GM19023 (cell line): ENCODE data around the gene LYAR.

ENCODE experiments used
- ATAC-seq: cut with Tn5 transposase; IDR thresholded peaks from one replicate; pipeline ENCODE4 v1.9.1; 2021; ENCODE audit warnings: mild to moderate bottlenecking, moderate library complexity; ENCODE audit not compliant: unreplicated experiment

Gene LYAR, protein sequence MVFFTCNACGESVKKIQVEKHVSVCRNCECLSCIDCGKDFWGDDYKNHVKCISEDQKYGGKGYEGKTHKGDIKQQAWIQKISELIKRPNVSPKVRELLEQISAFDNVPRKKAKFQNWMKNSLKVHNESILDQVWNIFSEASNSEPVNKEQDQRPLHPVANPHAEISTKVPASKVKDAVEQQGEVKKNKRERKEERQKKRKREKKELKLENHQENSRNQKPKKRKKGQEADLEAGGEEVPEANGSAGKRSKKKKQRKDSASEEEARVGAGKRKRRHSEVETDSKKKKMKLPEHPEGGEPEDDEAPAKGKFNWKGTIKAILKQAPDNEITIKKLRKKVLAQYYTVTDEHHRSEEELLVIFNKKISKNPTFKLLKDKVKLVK

DNA sequence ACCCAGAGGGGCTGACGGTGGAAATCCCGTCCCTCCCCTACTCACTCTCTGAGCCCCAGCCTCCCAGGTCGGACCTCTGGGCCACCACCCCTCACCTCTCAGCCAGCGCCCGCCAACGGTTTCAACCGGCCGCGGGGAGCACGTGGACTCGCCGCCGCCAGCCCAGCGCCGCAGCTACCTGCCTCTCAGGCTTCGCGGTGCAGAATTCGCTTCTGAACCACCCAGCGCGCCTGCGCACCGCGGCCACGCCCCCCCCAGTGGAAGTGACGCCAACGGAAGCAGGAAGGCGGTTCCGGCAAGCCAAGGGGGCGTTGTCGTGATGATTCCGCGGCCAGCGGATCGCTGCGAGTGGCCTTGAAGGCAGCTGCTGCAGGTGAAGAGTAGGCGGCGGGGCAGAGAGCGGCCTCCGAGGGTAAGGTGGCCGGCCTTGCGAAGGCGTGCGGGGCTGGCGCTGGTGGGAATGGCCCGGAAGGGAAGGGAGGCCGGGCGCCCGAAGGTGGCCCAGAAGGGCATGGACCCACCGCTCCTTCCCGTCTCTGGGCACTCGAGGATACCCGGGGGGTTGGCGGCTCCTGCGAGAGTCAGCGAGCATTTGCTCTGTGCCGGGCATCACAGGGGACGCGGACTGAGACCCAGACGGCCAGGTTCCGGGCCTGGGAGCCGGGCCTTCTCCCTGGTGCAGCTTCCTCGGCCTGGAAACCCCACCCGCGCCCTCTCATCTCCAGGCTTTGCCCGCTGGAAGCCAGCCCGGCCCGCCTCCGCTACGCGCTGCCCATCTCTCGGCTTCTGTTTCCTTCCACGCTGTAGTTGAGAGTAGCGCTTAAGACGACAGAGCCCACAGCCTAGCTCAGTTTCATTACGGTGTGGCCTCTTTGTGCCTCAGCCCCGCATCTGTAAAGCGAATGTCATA, at the start of gene LYAR, which contains the start of gene ZBTB49:
TSS of gene LYAR (minus strand) at position 214 of the 910 bp plus-strand sequence. CDS start 6,412 bp downstream, outside the sequence.
TSS of gene ZBTB49 (plus strand) at position 311 of the 910 bp plus-strand sequence. CDS start 9,695 bp downstream, outside the sequence.
- peak; percentile 96 for ATAC-seq

DNA sequence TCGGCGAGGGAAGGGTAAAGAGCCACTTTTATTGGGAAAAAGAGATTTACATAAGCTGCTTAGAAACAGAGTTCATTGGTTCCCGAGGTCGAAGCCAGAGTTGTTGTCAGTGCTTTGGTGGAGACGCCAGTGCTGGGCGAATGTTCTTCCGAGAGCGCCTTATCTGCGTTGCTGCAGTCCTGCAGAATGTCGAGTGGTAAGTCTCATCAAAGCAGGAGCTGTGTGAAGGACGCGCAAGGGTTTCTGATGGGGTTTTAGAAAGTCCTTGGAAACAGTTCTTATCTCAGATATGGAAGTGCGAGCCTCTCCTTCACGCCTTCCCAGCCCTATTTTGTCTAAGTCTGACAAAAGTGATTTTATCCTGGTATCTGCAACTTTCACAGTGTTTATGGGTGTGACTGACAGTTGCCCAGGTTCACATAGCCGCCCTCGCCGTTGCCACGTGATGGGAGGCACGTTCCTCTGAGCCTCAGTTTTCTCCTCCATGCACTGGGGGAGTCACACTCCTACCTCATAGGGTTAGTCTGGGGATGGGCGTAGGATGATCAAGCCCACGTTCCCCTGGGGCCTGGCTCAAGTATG, 49.6 kb upstream of the LYAR start:
- no peak for ATAC-seq

DNA sequence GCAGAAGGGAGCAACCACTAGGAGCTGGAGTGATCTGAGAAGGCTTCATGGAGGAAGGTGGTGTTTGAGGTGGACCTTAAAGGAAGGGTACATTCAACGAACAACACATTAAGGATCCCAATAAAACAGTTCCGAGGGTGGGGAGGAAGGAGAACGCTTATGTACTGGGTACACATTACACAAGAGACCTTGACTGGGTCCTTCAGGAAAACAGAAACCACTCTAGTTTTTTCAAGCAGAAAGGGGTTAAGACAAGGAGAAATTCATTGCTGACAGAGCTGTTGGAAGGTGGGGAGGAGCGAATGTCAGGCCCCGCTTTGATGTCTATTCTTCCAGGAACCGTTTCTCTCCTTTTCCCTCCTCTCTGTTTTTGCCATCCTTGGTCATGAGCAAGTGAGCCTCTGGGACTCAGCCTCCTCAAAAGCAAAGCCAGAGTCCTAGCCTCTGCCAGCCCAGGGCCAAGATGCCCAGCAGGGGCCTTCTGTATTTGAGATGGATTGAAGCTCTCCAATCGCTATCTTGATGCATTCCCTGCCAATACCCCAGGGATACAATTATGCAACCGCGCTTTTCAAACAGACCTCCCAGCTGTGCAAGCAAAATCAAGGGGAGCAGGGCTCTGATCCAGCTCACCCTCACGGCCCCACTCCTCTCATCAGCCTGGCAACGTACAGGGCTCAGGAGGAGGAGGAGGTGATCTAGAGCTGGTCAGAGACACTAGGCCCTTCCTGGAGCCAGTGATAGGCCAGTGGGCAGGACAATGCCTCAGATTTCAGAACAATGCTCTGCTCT, 48.5 kb upstream of the LYAR start:
- no peak for ATAC-seq

DNA sequence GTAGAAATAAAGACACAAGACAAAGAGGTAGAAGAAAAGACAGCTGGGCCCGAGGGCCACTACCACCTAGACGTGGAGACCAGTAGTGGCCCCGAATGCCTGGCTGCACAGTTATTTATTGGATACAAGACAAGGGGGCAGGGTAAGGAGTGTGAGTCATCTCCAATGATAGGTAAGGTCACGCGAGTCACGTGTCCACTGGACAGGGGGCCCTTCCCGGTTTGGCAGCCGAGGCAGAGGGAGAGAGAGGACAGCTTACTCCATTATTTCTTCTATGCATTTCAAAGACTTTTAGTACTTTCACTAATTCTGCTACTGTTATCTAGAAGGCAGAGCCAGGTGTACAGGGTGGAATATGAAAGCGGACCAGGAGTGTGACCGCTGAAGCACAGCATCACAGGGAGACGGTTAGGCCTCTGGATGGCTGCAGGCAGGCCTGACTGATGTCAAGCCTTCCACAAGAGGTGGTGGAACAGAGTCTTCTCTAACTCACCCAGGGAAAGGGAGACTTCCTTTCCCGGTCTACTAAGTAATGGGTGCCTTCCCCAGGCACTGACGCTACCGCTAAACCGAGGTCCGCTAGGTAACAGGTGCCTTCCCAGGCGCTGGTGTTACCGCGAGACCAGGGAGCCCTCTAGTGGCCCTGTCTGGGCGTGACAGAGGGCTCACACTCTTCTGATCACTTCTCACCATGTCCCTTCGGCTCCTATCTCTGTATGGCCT, 45.0 kb upstream of the LYAR start:
- peak; percentile 73 for ATAC-seq

DNA sequence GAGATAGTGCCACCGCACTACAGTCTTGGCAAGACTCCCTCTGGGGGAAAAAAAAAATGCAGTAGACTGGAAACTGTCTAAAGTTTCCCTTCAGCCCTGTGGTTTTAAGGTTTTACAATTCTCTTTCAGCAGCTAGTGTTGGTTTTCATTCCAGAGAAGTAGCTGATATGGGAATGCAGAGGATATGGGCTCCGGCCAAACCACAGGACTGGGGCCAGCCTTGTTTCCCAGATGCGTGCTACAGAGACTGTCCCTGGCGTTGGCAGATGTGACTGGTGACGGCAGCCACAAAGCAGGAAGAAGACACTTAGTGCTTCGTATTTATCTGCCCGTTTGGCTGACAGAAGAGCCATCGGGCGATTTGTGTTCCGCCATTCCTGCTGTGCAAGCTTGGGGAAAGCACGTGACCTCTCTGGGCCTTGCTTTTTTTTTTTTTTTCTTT, 43.3 kb upstream of the LYAR start:
- no peak for ATAC-seq

DNA sequence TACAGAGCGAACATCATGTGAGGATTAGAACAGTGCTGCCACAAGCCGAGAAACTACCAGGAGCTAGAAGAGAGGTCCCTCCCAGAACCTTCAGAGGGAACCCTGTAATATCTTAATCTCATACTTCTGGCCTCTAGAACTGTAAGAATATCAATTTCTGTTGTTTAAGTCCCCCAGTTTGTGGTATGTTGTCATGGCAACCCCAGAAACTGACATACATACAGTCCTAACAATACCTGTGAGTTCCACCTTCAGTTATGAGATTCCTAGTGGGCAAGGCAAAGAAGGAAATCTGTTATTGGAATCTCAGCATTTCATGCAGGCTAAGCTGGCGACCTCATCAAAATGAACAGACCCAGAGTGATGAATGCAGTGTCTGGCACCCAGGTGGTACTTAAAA, 42.6 kb upstream of the LYAR start:
- no peak for ATAC-seq

DNA sequence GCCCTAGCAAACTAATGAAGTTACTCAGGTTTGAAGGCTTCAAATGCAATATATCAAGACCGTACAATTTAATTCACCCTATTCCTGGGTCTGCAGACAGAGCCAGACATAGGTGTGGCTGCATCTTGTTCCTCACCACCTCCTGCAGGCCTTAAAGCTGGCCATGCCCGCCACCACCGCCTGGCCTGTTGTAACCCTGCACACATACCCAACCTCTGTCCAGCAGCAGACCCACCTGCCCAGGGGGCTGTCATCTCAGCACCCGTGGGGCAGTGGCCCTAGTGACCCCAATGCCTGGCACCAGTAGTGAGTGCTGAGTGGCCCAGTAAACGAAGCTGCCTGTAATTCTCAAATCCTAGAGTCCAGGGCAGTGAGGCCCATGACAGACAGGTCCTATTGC, 40.8 kb upstream of the LYAR start:
- ATAC-seq: no peak

DNA sequence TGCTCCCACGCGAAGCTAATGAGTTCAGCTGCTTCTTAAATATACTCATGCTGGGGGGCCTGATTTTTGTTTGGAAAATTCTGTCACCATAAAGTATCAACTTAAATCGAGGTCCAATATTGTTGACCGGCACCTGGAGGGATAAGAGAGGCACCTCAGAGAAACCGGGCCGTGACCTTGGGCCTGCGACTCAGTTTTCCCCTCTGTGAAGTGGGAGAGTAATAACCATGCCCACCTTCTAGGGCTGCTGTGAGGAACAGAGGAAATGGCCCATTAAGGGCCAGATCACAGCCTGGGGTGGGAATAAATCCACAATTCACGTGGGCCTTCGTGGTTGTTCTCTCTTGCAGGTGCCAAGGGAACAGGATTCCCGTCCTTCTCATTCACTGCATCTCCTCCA, 39.5 kb upstream of the LYAR start:
- ATAC-seq: no peak

DNA sequence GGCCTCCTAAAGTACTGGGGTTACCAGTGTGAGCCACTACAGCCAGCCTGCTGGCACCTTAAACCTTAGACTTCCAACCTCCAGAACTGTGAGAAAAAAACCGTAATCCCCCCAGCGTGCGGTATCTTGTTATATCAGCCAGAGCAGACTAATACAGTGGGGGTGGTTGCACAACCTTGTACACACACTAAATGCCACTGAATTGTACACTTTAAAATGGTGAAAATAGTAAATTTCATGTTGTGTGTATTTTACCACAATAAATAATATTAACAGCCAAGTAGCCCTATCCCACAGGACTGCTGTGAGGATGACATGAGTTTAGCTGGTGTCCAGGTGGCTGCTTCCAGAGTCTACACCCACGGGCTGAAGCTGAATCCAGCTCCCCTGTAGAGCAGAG, 38.9 kb upstream of the LYAR start:
- no peak for ATAC-seq

DNA sequence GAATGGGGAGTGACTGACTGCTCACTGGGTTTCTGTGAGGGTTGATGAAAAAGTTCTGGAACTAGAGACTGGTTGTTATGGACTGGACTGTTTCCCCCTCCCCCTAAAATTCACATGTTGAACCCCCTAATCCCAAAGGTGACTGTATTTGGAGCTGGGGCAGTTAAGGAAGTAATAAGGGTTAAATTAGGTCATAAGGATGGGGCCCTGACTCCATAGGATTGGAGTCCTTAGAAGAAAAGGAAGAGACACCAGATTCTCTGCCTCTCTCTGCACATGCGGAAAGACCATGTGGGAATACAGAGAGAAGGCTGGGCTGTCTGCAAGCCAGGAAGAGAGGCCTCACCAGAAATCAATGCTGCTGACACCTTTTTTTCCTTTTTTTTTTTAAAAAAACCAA, 38.3 kb upstream of the LYAR start:
- ATAC-seq: no peak

DNA sequence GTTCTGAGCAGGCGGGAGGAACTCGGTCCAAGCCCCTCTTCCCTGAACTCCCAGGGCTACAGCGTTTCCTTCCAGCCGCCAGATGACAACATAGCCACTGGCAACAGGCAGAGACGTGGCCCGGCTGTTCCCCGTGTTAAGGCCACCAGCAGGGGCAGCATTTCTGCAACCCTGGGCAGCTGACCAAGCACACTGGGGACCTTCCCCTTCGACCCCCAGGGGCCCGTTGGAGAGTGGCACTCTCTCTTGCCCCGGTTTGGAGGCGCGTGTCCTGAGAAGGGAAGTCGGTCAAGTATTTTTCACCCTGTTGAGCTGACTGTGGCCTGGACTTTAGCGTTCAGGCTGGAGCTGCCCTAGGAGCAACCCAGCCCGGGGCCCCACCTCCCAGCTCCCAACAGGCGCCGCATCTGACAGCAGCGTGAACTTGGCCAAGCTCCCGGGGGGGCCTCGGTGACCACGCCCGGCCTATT, 37.7 kb upstream of the LYAR start:
- no peak for ATAC-seq

DNA sequence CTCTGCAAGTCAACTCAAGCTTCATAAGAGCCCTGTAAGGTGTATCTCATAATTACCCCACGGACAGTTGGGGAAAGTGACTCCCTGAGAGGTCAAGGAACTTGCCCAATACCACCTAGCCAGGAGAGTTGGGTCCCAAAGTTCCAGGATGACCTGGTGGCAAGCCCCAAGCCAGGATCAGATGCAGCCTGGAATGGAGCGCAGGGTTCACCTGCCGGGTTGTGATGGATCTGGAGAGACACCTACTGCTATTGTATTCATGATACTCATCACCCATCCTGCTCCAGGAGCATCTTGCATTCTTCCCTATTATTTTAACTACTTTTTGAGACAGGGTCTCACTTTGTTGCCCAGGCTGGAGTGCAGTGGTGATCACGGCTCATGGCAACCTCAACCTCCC, 36.2 kb upstream of the LYAR start:
- no peak for ATAC-seq

DNA sequence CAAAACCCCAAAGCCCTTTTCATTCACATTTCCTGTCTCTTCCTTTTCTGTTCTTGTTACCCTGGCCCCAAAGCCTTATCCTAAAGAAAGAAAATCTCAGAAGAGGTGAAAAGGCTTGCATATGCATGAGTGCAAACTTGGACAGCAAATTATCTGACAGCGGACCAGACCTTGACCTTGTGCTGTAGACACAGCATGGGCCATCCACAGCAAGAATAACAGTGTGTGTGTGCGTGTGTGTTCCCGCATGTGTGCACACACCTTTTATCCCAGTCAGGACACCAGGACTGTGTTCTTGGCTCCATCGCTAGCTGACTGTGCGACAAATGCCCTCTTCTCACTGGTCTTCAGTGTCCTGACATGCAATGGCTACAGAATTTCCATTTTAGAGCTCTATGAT, 35.4 kb upstream of the LYAR start:
- no peak for ATAC-seq

DNA sequence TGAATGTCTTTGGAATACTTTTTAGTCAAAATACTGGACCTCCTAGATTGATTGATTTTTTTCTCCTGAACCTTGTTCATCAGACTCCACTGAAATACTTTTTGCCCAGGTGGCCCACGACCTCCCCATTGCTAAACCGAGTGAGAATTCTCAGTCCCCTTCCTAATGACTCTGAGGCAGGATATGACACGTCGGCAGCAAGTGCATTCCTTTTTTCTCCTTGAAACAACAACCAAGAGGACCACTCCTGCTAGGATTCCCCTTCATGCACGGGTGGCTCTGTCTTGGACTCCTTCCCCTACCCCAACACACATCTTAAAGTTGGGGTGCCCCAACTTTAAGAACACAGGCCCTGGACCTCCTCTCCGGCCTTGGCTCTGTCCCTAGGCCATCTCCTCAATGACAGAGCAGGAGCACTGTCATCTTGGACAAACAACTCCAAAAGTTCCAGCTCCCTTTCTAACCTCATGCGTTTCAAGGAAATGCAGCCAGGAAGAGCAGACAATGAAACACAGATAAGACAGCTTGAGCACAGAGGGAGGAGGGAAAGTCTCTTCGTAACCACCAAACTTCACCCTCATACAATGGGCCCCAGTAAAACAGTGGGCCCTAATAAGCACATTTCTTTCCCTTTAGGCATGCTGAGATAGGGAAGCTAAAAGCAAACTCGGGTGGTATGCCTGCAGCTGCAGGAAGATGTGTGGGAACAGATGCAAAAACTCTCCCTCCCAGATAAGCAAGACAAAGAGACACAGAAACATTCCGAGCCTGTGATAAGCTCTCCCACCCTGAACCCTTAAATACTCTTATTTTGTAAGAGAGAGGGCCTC, 34.0 kb upstream of the LYAR start:
- no peak for ATAC-seq

DNA sequence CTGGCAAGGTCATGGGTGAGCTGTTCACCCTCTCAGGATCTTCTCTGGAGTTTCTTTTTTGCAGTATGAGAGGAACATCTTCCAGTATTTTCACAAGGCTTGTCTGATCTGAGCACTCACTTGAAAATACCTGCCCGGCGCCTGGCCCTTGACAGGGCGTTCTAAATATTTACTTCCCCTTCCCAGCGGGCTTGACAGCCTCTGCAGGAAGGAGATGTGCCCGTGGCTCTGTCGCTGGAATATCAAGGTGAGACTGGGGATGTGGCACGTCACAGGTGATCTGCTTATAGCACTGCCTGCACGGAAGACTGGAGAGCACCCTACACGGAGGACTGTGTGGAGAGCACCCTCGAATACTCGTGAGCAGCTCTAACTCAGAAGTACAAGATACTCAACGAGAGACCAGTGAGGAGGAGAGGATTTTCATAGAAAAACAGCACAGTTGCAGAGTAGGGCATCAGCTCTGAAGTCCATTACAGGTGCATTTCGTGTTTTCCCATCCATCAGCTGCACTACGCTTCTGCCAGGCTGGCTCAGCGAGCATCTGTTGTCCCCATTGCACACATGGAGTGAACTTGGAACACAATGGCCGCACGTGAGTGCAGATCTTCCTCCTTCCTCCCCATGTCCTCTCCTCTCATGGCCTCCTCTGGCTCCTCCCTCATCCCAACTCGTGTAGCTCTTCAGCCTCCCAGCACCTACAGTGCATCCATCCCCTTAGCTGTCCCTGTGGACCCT, 32.2 kb upstream of the LYAR start:
- no peak for ATAC-seq

DNA sequence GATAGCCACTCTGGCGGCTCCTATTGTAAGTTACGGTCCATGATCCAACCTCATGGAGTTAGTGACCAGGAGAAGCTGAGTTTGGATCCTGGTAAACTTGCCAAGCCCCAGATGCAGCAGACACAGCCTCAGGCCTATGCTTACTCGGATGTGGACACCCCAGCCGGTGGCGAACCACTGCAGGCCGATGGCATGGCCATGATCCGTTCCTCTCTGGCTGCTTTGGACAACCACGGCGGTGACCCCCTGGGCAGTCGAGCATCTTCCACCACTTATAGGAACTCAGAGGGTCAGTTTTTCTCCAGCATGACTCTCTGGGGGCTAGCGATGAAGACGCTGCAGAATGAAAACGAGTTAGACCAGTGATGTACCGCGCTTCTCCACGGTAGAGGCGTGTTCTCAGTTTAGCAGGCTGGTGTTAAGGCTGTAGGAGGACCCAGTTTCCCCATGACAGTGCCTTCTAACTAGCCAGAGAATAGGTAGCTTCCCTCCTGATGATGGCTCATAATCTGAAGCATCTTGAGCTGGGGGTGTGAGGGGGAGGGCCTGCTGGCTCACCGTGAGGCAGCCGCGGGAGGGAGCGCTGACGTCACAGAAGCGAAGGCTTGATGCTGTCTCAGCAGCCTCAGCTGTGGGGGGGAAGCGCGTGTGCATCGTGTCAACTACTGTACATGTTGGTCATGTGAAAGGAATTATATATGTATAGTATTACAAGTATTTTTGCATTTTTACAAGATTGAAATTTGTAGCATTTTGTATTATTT, 31.2 kb upstream of the LYAR start:
- ATAC-seq: no peak

DNA sequence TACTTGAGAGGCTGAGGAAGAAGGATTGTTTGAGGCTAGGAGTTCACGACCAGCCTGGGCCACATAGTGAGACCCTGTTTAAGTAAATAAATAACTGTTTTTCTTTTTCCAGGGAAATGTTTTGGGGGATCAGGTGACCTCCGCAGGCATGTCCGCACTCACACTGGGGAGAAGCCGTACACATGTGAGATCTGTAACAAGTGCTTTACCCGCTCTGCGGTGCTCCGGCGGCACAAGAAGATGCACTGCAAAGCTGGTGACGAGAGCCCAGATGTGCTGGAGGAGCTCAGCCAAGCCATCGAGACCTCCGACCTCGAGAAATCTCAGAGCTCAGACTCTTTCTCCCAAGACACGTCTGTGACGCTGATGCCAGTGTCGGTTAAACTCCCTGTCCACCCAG, 30.6 kb upstream of the LYAR start:
- ATAC-seq: no peak
